ENCODE results near the gene DAB2IP.

The DAB2IP gene

DNA sequence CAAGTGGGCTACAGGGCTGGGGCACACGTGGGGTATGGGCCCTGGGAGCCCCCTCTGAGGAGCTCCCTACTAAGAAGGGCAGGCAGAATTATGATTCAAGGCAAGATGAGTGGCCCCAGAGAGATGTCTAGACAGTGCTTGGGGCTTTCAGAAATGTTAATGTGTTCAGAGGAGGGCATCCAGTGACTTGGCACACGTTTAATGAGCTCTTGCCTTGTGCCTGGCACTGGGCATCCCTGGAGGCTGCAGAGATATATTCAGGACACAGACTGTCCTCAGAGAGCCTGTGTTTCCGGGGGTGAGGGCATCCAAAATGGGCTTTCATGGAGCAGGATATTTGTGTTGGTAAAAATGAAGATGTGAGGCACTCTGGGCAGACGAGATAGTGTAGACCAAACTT lies 25.4 kb upstream of the DAB2IP start:
- no peak for DNase-seq (ENCODE audit: low read depth, low spot score)
- H3K4me3 ChIP-seq (ENCODE audit: low read depth, low read length): no peak overlapping the region
- in situ Hi-C loops (cut with HindIII; ENCODE audit: low sequenced_read_pairs): no loop called here
- TF ChIP-seq, protein P1, sequence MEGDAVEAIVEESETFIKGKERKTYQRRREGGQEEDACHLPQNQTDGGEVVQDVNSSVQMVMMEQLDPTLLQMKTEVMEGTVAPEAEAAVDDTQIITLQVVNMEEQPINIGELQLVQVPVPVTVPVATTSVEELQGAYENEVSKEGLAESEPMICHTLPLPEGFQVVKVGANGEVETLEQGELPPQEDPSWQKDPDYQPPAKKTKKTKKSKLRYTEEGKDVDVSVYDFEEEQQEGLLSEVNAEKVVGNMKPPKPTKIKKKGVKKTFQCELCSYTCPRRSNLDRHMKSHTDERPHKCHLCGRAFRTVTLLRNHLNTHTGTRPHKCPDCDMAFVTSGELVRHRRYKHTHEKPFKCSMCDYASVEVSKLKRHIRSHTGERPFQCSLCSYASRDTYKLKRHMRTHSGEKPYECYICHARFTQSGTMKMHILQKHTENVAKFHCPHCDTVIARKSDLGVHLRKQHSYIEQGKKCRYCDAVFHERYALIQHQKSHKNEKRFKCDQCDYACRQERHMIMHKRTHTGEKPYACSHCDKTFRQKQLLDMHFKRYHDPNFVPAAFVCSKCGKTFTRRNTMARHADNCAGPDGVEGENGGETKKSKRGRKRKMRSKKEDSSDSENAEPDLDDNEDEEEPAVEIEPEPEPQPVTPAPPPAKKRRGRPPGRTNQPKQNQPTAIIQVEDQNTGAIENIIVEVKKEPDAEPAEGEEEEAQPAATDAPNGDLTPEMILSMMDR (IDR thresholded peaks at IDR 0.05; ENCODE audit: low read depth, low read length): no peak

- H3K4me3 ChIP-seq (ENCODE audit: low read depth, low read length): no peak overlapping the region
- DNase-seq (ENCODE audit: low read depth, low spot score): no peak
- in situ Hi-C loops (cut with HindIII; ENCODE audit: low sequenced_read_pairs): no loop called here
- TF ChIP-seq, protein P1 (IDR thresholded peaks at IDR 0.05; ENCODE audit: low read depth, low read length): no peak
Observed at GRCh38 chr9:121627427-121627826, 24.0 kb upstream of the DAB2IP start.

DNA sequence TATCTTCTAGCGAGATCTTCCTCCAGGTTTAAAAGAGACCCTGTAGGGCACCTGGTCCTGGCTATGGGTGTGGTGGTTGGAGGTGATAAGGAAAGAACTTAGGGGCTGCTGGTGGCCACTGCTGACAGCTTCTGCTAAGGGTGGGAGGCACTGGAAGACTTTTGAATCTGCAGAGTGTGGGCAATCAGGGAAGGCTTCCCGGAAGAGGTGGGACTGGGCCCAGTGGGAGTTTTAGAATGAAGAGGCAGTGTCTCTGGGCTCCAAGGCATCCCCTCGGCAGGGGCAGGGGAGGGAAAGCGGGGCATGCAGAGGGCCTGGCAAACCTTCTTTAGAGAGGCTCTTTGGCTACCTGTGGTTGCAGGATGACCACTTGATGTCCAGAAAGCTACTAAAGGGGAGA lies 23.0 kb upstream of the DAB2IP start:
- in situ Hi-C loops (cut with HindIII; ENCODE audit: low sequenced_read_pairs): no loop called here
- TF ChIP-seq, protein P1 (IDR thresholded peaks at IDR 0.05; ENCODE audit: low read depth, low read length): no peak
- no peak overlapping the region for H3K4me3 ChIP-seq (ENCODE audit: low read depth, low read length)
- DNase-seq (ENCODE audit: low read depth, low spot score): no peak

DNA sequence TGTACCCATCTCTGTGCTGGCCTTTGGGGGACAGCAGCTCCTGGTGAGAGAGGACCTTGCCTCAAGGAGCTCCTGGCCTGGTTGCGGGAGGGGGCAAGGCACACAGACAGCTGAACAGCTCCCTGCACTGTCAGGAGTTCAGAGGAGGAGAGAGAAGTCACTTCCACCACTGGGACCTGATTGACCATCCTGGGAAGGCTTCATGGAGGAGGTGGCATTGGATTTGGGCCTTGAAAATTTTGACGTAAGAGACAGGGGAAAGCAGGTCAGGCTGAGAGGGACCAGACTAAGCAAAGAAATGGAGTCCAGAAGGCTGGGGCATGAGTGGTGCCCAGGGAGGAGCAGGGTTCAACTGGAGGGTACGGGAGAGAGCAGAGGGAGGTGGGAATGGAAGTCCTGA lies 20.3 kb upstream of the DAB2IP start:
- no peak overlapping the region for H3K4me3 ChIP-seq (ENCODE audit: low read depth, low read length)
- DNase-seq (ENCODE audit: low read depth, low spot score): no peak
- TF ChIP-seq, protein P1 (IDR thresholded peaks at IDR 0.05; ENCODE audit: low read depth, low read length): no peak
- in situ Hi-C loops (cut with HindIII; ENCODE audit: low sequenced_read_pairs): no loop called here

DNA sequence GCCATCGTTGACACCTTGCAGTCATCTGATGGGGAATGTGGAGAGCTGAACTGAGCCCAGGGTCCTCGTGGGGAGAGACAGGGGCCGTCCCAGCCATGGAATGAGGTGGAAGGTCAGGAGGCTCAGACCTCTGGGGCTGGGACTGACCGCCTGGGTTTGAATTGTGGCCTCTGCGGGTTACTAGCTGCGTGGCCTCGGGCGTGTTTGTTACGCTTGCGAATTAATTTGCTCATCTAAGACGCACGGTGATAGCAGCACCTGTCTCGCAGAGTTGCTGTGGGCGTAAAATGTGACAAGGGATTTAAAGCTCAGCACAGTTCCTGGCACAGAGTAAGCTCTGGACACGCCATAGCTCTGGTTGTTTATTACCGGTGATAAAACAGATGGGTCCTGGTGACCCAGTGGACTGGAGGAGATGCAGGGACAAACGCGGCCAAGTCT lies 19.4 kb upstream of the DAB2IP start:
- TF ChIP-seq, protein P1 (IDR thresholded peaks at IDR 0.05; ENCODE audit: low read depth, low read length): no peak
- no peak overlapping the region for H3K4me3 ChIP-seq (ENCODE audit: low read depth, low read length)
- in situ Hi-C loops (cut with HindIII; ENCODE audit: low sequenced_read_pairs): no loop called here
- no peak for DNase-seq (ENCODE audit: low read depth, low spot score)

DNA sequence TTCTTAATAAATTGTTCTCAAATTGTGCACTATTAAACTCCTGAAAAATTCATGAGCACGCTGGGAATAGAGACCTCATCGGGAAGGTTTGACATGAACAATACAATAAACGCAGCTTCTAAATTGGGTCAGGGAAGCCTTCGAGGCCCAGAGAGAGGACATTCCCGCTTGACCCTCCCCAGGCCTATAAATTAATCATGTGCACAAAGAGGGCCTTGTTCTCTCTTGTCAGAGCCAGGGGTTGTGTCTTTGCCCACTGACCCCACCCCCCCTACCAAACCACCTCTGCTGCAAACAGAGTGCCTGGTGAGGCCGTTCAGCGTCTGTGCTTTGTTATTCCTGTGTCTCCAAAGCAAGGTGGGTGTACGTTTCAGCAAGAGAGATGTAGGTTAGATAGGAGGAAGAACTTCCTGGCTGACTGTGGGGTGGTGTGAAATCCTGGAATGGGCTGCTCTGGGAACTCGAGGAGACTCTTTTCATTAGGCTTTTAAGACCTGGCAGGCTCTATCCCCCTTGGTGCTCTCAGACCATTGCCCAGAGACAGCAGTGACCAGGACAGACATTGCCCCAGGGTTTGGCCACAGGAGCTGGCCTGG lies 18.2 kb upstream of the DAB2IP start:
- no peak for DNase-seq (ENCODE audit: low read depth, low spot score)
- in situ Hi-C loops (cut with HindIII; ENCODE audit: low sequenced_read_pairs): no loop called here
- TF ChIP-seq, protein P1 (IDR thresholded peaks at IDR 0.05; ENCODE audit: low read depth, low read length): no peak
- no peak overlapping the region for H3K4me3 ChIP-seq (ENCODE audit: low read depth, low read length)

Measured in astrocyte of the spinal cord (primary cell).